Fibroblast of lung (primary cell): ENCODE measurements around the gene SDHB. TPM values are rescaled to one million over a fixed set of nuclear protein-coding genes. Genes with fewer than 3 reads are reported as not detected.
"Not testable (repeated sequence)": the region's sequence is repeated elsewhere in the genome, so short reads cannot be mapped to it uniquely, and the experiment has no call there.

Experiments
- DNase-seq, 2 donors: peaks; one replicate each; pipeline versions ENCODE4 v3.0.0 to v3.0.0-alpha.2; 2010; ENCODE audit warnings: low read depth in 2 of 2
- H2AFZ ChIP-seq: 2 replicates; pipeline ENCODE4 v1.5.1; 2012; ENCODE audit warnings: low read length, control low read depth, inconsistent platforms
- H3K27ac ChIP-seq: 2 replicates; pipeline ENCODE4 v1.5.1; 2011; ENCODE audit warnings: low read length, control low read depth; ENCODE audit not compliant: insufficient read depth
- H3K27me3 ChIP-seq: 2 replicates; pipeline ENCODE4 v1.5.1; 2011; ENCODE audit warnings: mild to moderate bottlenecking, low read length; ENCODE audit not compliant: control insufficient read depth, insufficient read depth
- H3K36me3 ChIP-seq: 2 replicates; pipeline ENCODE4 v1.5.1; 2011; ENCODE audit warnings: low read length; ENCODE audit not compliant: control insufficient read depth, insufficient read depth
- H3K4me1 ChIP-seq: 2 replicates; pipeline ENCODE4 v1.5.1; 2011; ENCODE audit warnings: low read length; ENCODE audit not compliant: control insufficient read depth, insufficient read depth; ENCODE audit errors: extremely low read depth
- H3K4me2 ChIP-seq: 2 replicates; pipeline ENCODE4 v1.5.1; 2011; ENCODE audit warnings: low read length, control low read depth; ENCODE audit not compliant: insufficient read depth; ENCODE audit errors: extremely low read depth
- H3K4me3 ChIP-seq, 4 experiments: fragments of 200-600 bp in 1 of 4; sonication (generic) in 1 of 4; replicated peaks in 1 of 4; 2 replicates each; pipeline ENCODE4 v1.5.1; 2011 to 2016; ENCODE audit warnings: low read length in 4 of 4, low read depth in 3 of 4, mild to moderate bottlenecking in 3 of 4, control low read depth in 2 of 4, inconsistent platforms in 1 of 4, mixed read lengths in 1 of 4; ENCODE audit not compliant: insufficient read depth in 1 of 4; ENCODE audit errors: control extremely low read depth in 1 of 4
- H3K79me2 ChIP-seq: 2 replicates; pipeline ENCODE4 v1.5.1; 2012; ENCODE audit warnings: mild to moderate bottlenecking, low read length, inconsistent platforms; ENCODE audit not compliant: control insufficient read depth, insufficient read depth
- H3K9ac ChIP-seq: 2 replicates; pipeline ENCODE4 v1.5.1; 2011; ENCODE audit warnings: mild to moderate bottlenecking, low read length, control low read depth; ENCODE audit not compliant: insufficient read depth
- H3K9me3 ChIP-seq: 2 replicates; pipeline ENCODE4 v1.5.1; 2012; ENCODE audit warnings: low read depth, low read length; ENCODE audit not compliant: control insufficient read depth, insufficient read depth
- H4K20me1 ChIP-seq: 2 replicates; pipeline ENCODE4 v1.5.1; 2011; ENCODE audit warnings: low read length; ENCODE audit not compliant: control insufficient read depth, insufficient read depth; ENCODE audit errors: extremely low read depth
- CTCF ChIP-seq, 2 donors: IDR thresholded peaks in 1 of 2; conservative IDR thresholded peaks in 1 of 2; 1 replicate in 1 of 2; 2 replicates in 1 of 2; pipeline ENCODE4 v1.5.1; 2011 to 2012; ENCODE audit warnings: low read length in 2 of 2, control low read depth in 1 of 2, inconsistent platforms in 1 of 2, low read depth in 1 of 2, mild to moderate bottlenecking in 1 of 2
- EZH2 ChIP-seq: IDR thresholded peaks from 2 replicates; pipeline ENCODE4 v1.5.1; 2012; ENCODE audit warnings: low read length, control low read depth, mild to moderate bottlenecking; ENCODE audit errors: missing control alignments
- polyA plus RNA-seq, 2 donors: library from polyadenylated mRNA; depleted of rRNA in 1 of 2; stranded (reverse) in 1 of 2; unstranded in 1 of 2; fragments of >200 nt; gene quantifications; 2 replicates each; pipeline ENCODE4 v1.2.1, GENCODE V29; 2011 to 2012; ENCODE audit warnings: missing spikeins in 1 of 2
- total RNA-seq: library from RNA; depleted of rRNA; stranded (reverse); fragments of >200 nt; gene quantifications from 2 replicates; pipeline ENCODE4 v1.2.1, GENCODE V29; 2014

The SDHB gene
- total and polyA plus RNA-seq, 2 donors (not counting 1 experiment from before 2014, with no cell fraction given): 136 to 170 TPM

DNA sequence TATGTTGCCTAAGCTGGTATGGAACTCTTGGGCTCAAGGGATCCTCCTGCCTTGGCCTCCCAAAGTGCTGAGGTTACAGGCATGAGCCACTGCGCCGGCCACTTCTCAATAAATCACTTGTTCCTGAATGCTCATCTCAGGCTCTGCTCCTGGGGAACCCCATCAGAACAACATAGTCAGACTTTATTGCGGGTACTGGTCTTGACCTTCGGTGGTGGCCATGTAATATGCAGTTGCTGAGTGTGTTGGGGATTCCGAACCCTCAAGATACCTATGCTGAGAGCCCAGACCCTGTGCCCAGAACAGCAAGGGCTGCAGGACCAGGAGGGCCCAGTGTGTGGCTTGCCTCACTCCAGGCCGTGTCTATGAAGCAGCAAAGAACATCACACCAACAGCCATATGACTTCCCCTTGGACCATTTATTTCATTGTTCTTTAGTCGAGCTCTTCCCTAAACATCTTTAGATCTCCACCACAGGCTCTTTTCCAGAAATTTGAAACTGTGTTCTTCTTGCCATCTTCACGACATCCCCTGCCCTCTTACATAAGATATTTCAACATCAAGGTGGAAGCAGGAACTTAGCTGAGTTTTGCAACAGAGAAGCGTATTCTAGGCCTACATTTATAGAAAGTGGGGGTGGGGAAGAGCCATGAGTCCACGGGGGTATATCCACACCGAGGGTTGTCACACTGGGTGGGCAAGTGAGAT is 12.7 kb upstream of the SDHB start:
- Histone ChIP-seq H3K4me2 (no peak overlapping the region), H2AFZ (no peak overlapping the region), H3K9ac (no peak overlapping the region), H3K9me3 (no peaks in the 10 kb centered on the region), H3K79me2 (no peaks in the 10 kb centered on the region), H3K27me3 (no peaks in the 10 kb centered on the region), H3K4me3 (no peak overlapping the region), H3K4me1 (no peaks in the 10 kb centered on the region), H4K20me1 (no peaks in the 10 kb centered on the region), H3K27ac (no peak overlapping the region), H3K36me3 (no peaks in the 10 kb centered on the region)
- no peak for TF ChIP-seq EZH2
- no peak for TF ChIP-seq CTCF (conservative IDR thresholded peaks at IDR 0.05 in 1 of 2, IDR thresholded peaks at IDR 0.05 in 1 of 2; ENCODE audit: low read depth in 1 of 2, low read length in 2 of 2)
- DNase-seq: no peak

- Histone ChIP-seq H3K36me3 (no peaks in the 10 kb centered on the region), H3K79me2 (no peaks in the 10 kb centered on the region), H4K20me1 (no peaks in the 10 kb centered on the region), H3K4me1 (no peaks in the 10 kb centered on the region), H3K9ac (no peak overlapping the region), H3K4me3 (no peak overlapping the region), H3K27ac (no peak overlapping the region), H2AFZ (no peak overlapping the region), H3K4me2 (no peak overlapping the region), H3K9me3 (no peaks in the 10 kb centered on the region), H3K27me3 (no peaks in the 10 kb centered on the region)
- DNase-seq: no peak
- TF ChIP-seq EZH2 (no peak), CTCF (conservative IDR thresholded peaks at IDR 0.05 in 1 of 2, IDR thresholded peaks at IDR 0.05 in 1 of 2; ENCODE audit: low read depth in 1 of 2, low read length in 2 of 2) (no peak)
These were observed 11.8 kb upstream of the SDHB start for GRCh38 chr1:17065666-17066065.

GRCh38 chr1:17062751-17063150 is 8.9 kb upstream of the SDHB start:
- not testable (repeated sequence) for H3K36me3 ChIP-seq, H3K79me2 ChIP-seq, H3K27me3 ChIP-seq, H3K4me2 ChIP-seq, H2AFZ ChIP-seq, H3K9ac ChIP-seq, H3K4me3 ChIP-seq, H3K9me3 ChIP-seq, H3K4me1 ChIP-seq, H4K20me1 ChIP-seq, H3K27ac ChIP-seq
- peak in 1 of 2 donors; percentile 20 for DNase-seq
